ENCODE results near the gene SEC16B.

Gene SEC16B

GRCh38 chr1:177969825-177970371, at the start of gene SEC16B:
TSS of gene SEC16B (minus strand) at chr1:177970058. CDS start at chr1:177967981, 2,077 bp downstream.
- H3K4me3 ChIP-seq (ENCODE audit: low read depth, low read length), result no peak within 1 kb of the TSS
- DNase-seq (ENCODE audit: low read depth), result no peak
- no peak for TF ChIP-seq CTCF (IDR thresholded peaks at IDR 0.05; ENCODE audit: control insufficient read depth, extremely low read depth, insufficient read depth)

GRCh38 chr1:178019622-178020021, 49.8 kb upstream of the SEC16B start:
- no peak for TF ChIP-seq CTCF (IDR thresholded peaks at IDR 0.05; ENCODE audit: control insufficient read depth, extremely low read depth, insufficient read depth)

GRCh38 chr1:178019208-178019607, 49.4 kb upstream of the SEC16B start:
- no peak for DNase-seq (ENCODE audit: low read depth)
- no peak overlapping the region for H3K4me3 ChIP-seq (ENCODE audit: low read depth, low read length)
- TF ChIP-seq CTCF (IDR thresholded peaks at IDR 0.05; ENCODE audit: control insufficient read depth, extremely low read depth, insufficient read depth), result no peak

More at GRCh38 chr1:178019622-178020021, 49.8 kb upstream of the SEC16B start:
- DNase-seq (ENCODE audit: low read depth), result no peak
- H3K4me3 ChIP-seq (ENCODE audit: low read depth, low read length), result no peak overlapping the region

- no peak overlapping the region for H3K4me3 ChIP-seq (ENCODE audit: low read depth, low read length)
- no peak for TF ChIP-seq CTCF (IDR thresholded peaks at IDR 0.05; ENCODE audit: control insufficient read depth, extremely low read depth, insufficient read depth)
- DNase-seq (ENCODE audit: low read depth), result no peak
Observed at GRCh38 chr1:178017517-178017916, 47.7 kb upstream of the SEC16B start.

- H3K4me3 ChIP-seq (ENCODE audit: low read depth, low read length), result no peak overlapping the region
- DNase-seq (ENCODE audit: low read depth), result no peak
Observed at GRCh38 chr1:178011864-178012503, 42.1 kb upstream of the SEC16B start.

GRCh38 chr1:178011465-178011828, 41.6 kb upstream of the SEC16B start:
- no peak overlapping the region for H3K4me3 ChIP-seq (ENCODE audit: low read depth, low read length)
- no peak for TF ChIP-seq CTCF (IDR thresholded peaks at IDR 0.05; ENCODE audit: control insufficient read depth, extremely low read depth, insufficient read depth)
- DNase-seq (ENCODE audit: low read depth), result no peak

More at GRCh38 chr1:178011864-178012503, 42.1 kb upstream of the SEC16B start:
- no peak for TF ChIP-seq CTCF (IDR thresholded peaks at IDR 0.05; ENCODE audit: control insufficient read depth, extremely low read depth, insufficient read depth)
